ENCODE data around the gene TNFRSF1B. TPM values are rescaled to one million over a fixed set of nuclear protein-coding genes. Genes with fewer than 3 reads are reported as not detected.

The TNFRSF1B gene
- total and polyA plus RNA-seq, 2 of the 8 experiments (the other 6 are each of a cell fraction or from before 2014, with no cell fraction given) = 1.7 to 2.9 TPM

- no peak for FAIRE-seq
- CTCF ChIA-PET (ENCODE audit: partially characterized antibody) = interaction anchor here (1.0 to 3.3 kb wide), 3 partner anchors 20 to 26 kb away, joined by 4 to 23 read pairs (median 12); partner anchors contain the start of gene VPS13D
- peaks cover 0 to 1% of the 10 kb centered on the region in 2 experiments for H4K20me1 ChIP-seq (replicated peaks in 1 of 2; ENCODE audit: control insufficient read depth in 1 of 2, insufficient read depth in 2 of 2, low read length in 2 of 2)
- no peak overlapping the region for H2AFZ ChIP-seq (ENCODE audit: low read length)
- POLR2A ChIA-PET (ENCODE audit: partially characterized antibody) = no interaction called here
- peak overlapping the region; percentile 17 to 36; a peak in 2 of 4 replicates for H3K4me2 ChIP-seq (ENCODE audit: insufficient read depth in 1 of 2, low read depth in 2 of 2, low read length in 2 of 2)
- no peak overlapping the region for H3K14ac ChIP-seq (ENCODE audit: insufficient read length)
- no peak overlapping the region for H2AK5ac ChIP-seq (ENCODE audit: low read depth, low read length)
- H2BK120ac ChIP-seq (replicated peaks; ENCODE audit: low read depth, low read length) = no peak overlapping the region
- H3K4me1 ChIP-seq (replicated peaks in 1 of 4; ENCODE audit: control insufficient read depth in 3 of 4, insufficient read depth in 4 of 4, low read length in 3 of 4) = peaks cover 0 to 9% (median 6%) of the 10 kb centered on the region in 4 experiments; a peak in 4 of 7 replicates
- H3K18ac ChIP-seq (ENCODE audit: extremely low read depth, low read length) = no peak overlapping the region
- TF ChIP-seq MAFK (IDR thresholded peaks at IDR 0.05; ENCODE audit: low read depth, low read length) = peak; percentile 8; the same call in 1 of the 2 replicates
- no peak for TF ChIP-seq CEBPB (IDR thresholded peaks at IDR 0.05; ENCODE audit: low read depth, low read length)
- no peak for TF ChIP-seq CREB1 (IDR thresholded peaks at IDR 0.05)
- no peak overlapping the region for H3K4ac ChIP-seq (replicated peaks; ENCODE audit: insufficient read length, low read depth, low read length)
- H3K27me3 ChIP-seq (replicated peaks in 1 of 4; ENCODE audit: control insufficient read depth in 3 of 4, extremely low read depth in 1 of 4, insufficient read depth in 3 of 4, low read length in 3 of 4) = no peaks in the 10 kb centered on the region
- no peak overlapping the region for H4K8ac ChIP-seq (ENCODE audit: extremely low read depth, insufficient read depth, low read length)
- no peak overlapping the region for H4K91ac ChIP-seq (replicated peaks; ENCODE audit: insufficient read length, low read length)
- H3K27ac ChIP-seq (ENCODE audit: low read depth, low read length) = no peak overlapping the region
- H3K4me3 ChIP-seq (ENCODE audit: extremely low read depth in 1 of 4, insufficient read depth in 2 of 4, low read depth in 3 of 4, low read length in 4 of 4) = no peak overlapping the region
- H3K9me3 ChIP-seq (ENCODE audit: insufficient read depth in 2 of 2, low read depth in 1 of 2, low read length in 1 of 2) = no peaks in the 10 kb centered on the region
- no peak overlapping the region for H3K23ac ChIP-seq (ENCODE audit: insufficient read length)
- H2BK5ac ChIP-seq (ENCODE audit: low read depth, low read length) = no peak overlapping the region
- H3K79me1 ChIP-seq (ENCODE audit: low read depth, low read length) = no peaks in the 10 kb centered on the region; the same call in 1 of the 2 replicates
- no peak overlapping the region for H3K56ac ChIP-seq (replicated peaks; ENCODE audit: insufficient read length, low read depth, low read length)
- no peak overlapping the region for H3K9ac ChIP-seq (replicated peaks in 1 of 4; ENCODE audit: extremely low read depth in 1 of 4, low read depth in 3 of 4, low read length in 3 of 4)
- H3K23me2 ChIP-seq (ENCODE audit: low read depth, low read length) = no peaks in the 10 kb centered on the region
- H4K5ac ChIP-seq (ENCODE audit: insufficient read length, low read depth, low read length) = no peak overlapping the region
- DNase-seq (ENCODE audit: low read depth in 1 of 2, low spot score in 2 of 2) = peak in 1 of 2 experiments; percentile 19
- no peaks in the 10 kb centered on the region for H3K79me2 ChIP-seq (ENCODE audit: control insufficient read depth in 1 of 2, insufficient read depth in 2 of 2, low read length in 2 of 2)
- H2BK15ac ChIP-seq (ENCODE audit: low read length) = no peak overlapping the region
- no peak overlapping the region for H2BK20ac ChIP-seq (ENCODE audit: low read length)
- 75% methylated on average over 1 of the region's 1 CpG; no CpG with 5 or more reads in 1 of the 2 experiments for WGBS, 2 experiments (ENCODE audit: extremely low coverage in 1 of 2, insufficient coverage in 1 of 2, insufficient read length in 1 of 2, insufficient replicate concordance in 2 of 2, low coverage in 1 of 2, low lambda C conversion rate in 2 of 2, missing lambda C conversion rate in 1 of 2)
- H3K36me3 ChIP-seq (ENCODE audit: control insufficient read depth in 2 of 4, insufficient read depth in 4 of 4, low read length in 3 of 4) = peaks cover 5 to 35% (median 11%) of the 10 kb centered on the region in 4 experiments; a peak in 5 of 8 replicates
- H2BK12ac ChIP-seq (ENCODE audit: low read depth, low read length) = 0 out of 2 replicates have a peak overlapping the region, but pooled peaks have one; percentile 72
Observed at GRCh38 chr1:12249181-12249580, 82.4 kb downstream of the TNFRSF1B start.

Data from H1 (cell line).